AG09319 (cell line): Measurements from ENCODE around the gene PRM2.

Source experiments
- DNase-seq: peaks from one replicate; pipeline ENCODE4 v3.0.0-alpha.2; 2010; ENCODE audit warnings: low read depth; ENCODE audit errors: extremely low read depth
- TF ChIP-seq, protein P1 (sequence below): IDR thresholded peaks from 2 replicates; pipeline ENCODE4 v1.5.1; 2011; ENCODE audit warnings: low read depth, mild to moderate bottlenecking, inconsistent platforms, low read length, moderate library complexity

The PRM2 gene

DNA sequence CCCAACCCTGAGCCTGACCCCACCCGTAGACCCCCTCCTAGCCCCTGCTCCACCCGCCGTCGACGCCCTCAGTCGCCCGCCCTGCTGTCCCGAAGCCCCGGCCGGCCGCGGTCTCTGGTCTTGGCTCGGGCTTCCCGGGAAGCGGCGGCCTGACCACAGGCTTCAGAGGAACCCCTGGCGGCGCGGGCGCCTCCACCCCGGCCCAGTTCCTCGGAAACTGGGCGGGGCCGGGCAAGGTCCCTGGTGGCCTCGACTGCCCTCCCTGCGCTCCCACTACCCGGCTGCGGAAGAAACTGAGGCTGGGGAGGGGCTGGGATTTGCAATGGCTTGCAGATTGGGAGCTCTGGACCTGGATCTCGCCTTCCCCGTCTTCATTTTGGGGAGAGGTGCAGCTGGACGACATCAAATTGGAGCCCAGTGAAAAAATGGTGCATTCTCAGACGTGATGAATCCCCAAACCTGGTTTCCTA lies 19.6 kb downstream of the PRM2 start:
- no peak for DNase-seq
- TF ChIP-seq, protein P1, sequence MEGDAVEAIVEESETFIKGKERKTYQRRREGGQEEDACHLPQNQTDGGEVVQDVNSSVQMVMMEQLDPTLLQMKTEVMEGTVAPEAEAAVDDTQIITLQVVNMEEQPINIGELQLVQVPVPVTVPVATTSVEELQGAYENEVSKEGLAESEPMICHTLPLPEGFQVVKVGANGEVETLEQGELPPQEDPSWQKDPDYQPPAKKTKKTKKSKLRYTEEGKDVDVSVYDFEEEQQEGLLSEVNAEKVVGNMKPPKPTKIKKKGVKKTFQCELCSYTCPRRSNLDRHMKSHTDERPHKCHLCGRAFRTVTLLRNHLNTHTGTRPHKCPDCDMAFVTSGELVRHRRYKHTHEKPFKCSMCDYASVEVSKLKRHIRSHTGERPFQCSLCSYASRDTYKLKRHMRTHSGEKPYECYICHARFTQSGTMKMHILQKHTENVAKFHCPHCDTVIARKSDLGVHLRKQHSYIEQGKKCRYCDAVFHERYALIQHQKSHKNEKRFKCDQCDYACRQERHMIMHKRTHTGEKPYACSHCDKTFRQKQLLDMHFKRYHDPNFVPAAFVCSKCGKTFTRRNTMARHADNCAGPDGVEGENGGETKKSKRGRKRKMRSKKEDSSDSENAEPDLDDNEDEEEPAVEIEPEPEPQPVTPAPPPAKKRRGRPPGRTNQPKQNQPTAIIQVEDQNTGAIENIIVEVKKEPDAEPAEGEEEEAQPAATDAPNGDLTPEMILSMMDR: no peak

DNA sequence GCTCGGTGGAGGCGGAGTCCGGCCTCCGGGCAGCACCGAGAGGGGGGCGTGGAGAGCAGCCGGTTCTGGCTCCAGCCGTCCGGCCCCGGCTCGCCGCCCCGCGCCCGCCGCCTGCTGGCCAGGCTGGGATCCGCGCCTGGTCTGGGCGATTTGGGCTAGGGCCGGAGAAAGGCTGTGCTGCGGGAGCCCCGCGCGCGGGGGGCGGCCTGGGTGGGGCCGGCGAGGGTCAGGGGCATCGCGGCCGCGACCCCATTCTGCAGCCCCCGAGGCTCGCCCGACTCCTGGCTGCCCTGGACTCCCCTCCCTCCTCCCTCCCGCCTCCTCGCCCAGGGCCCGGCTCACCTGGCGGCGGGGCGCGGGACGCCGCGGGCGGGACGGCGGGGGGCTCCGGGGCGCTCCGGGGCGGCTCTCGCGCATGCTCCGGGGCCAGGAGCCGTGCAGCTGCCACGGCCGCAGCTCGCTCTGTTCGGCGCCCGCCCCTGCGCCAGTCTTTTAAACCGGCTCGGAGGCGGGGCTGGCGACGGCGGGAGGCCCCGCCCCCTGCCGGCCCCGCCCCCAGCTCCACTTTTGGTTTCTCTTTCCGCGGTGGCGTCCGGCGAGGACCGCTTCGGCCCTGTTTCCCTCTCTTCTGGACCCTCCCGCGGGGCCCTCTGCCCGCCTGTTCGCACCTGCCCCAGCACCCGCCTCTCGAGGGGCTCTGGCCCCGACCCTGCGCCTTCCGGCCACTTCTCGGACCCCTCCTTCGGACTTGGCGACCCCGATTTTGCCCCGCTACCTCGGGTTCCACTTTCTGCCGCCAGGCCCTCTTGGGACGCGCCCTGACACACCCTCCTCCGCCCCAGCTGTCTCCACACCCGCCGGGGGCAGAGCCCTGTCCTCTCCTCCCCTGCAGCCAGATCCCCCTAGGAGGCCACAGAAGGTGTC lies 20.3 kb downstream of the PRM2 start, which contains the start of gene SOCS1:
TSS of gene SOCS1 (minus strand) at position 468 of the 924 bp plus-strand sequence. CDS start 726 bp downstream, outside the sequence.
- TF ChIP-seq, protein P1: peak; percentile 43
- DNase-seq: peak; percentile 73

DNA sequence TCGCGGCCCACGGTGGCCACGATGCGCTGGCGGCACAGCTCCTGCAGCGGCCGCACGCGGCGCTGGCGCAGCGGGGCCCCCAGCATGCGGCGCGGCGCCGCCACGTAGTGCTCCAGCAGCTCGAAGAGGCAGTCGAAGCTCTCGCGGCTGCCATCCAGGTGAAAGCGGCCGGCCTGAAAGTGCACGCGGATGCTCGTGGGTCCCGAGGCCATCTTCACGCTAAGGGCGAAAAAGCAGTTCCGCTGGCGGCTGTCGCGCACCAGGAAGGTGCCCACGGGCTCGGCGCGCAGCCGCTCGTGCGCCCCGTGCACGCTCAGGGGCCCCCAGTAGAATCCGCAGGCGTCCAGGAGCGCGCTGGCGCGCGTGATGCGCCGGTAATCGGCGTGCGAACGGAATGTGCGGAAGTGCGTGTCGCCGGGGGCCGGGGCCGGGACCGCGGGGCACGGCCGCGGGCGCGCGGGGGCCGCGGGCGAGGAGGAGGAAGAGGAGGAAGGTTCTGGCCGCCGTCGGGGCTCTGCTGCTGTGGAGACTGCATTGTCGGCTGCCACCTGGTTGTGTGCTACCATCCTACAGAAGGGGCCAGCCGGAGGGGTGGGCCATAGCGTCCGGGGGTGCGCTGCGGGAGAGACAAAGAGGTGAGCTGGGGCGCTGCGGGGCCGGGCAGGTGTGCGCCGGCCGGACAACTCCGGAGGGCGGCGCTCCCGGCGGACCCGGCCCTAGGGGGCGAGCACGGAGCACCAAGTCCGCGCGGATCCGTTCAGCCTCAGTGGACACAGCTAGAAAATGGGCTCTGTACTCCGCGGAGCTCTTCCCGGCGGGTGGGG lies 21.2 kb downstream of the PRM2 start:
- no peak for DNase-seq
- TF ChIP-seq, protein P1: no peak

DNA sequence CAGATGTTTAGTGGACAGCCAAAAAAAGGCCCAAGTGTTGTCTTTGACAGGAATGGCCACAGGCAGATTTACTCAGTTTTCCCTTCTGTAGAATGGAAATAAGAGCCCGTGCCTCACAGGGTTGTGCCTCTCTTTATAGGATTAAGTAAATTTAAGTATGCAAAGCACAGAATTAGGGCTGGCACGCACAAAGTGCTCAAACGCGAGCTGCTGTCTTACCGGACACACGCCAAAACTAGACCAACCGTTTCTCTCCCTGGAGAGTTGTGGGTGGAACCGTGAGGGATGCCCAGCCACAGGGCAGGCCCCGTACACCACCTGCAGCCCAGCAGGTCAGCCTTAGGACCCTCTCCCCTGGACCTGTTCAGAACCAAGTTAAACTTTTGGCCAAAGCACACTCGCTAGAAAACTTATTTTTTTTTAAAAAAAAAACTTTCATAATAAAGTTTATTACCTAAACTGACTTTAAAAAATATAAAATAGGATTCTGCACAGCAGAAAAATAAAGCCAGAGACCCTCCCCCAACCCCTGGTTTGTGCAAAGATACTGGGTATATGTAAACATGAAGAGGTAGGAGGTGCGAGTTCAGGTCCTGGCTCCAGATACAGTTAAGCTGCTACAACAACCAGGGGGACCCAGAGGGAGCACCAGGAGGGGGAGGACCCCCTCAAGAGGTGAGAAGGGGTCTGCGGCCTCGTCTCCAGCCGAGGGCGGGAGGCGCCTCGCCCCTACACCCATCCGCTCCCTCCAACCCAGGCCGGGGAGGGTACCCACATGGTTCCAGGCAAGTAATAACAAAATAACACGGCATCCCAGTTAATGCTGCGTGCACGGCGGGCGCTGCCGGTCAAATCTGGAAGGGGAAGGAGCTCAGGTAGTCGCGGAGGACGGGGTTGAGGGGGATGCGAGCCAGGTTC lies 22.0 kb downstream of the PRM2 start:
- no peak for DNase-seq

DNA sequence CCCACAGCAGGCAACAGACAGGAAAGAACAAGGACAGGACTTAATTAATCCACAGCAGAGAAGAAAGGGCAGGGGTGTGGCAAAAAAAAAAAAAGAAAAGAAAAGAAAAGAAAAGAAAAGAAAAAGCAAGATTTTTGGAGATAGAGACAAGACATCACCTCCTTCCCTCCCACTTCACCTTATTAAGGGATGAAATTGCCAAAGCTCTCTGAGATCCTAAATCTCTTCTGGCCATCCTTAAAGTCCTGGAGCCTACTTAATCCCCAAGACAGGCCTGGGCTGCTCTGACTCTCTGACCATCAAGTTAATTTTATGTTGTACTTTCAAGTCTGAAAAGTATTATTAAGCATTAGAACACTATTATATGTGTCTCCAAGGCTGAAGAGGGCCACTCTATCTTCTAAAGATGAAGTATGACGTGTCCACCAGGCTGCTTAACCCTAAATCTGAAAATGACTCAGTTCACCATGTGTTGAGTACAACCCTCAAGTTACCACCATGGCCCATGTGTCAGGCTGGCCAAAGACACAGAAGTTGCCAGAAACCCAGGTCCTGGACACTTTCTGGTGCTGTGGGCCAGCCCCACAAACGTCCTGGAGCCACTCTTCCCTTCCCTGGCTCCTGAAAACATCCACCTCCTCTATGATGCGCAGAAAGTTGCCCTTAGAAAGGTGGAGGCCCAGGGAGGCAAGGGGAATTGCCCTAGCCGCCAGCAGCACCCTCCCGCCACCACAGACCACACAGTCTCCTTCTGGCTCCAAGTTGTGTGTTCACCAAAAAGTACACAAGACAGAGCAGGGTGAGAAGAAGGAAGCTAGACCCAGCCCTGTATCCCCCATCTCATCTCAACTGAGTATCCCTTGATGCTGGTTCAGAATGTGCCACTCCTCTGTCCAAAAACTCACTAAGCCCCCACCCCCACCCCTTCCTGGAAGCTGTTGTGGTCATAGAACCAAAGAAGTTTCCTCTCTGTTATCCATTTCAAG lies 23.0 kb downstream of the PRM2 start:
- no peak for DNase-seq
- TF ChIP-seq, protein P1: no peak

More for the DNA sequence above, 22.0 kb downstream of the PRM2 start:
- TF ChIP-seq, protein P1: no peak

DNA sequence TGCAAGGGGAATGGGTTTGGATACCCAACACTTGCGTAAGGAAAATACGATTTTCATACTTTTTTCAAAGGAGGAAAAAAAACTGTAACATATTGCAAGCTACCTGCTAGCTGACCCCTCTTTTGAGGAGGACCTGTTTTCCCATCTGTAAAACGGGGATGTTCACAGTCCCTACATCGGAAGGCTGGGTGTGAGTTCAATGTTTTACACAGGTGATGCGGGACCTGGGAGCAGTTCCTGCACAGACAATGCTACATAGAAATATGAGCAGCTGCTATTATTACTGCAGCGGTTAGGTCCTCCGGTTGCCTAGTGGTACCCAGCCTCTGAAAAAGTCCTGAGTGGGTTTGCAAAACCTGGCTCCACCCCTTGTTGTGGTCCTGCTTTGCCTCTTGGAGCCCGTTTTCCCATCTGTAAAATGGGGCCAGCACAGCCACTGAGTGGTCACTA lies 23.8 kb downstream of the PRM2 start:
- no peak for DNase-seq
- TF ChIP-seq, protein P1: no peak
